Fibroblast of villous mesenchyme (primary cell): ENCODE data around the gene EPHA3. TPM values are rescaled to one million over a fixed set of nuclear protein-coding genes. Genes with fewer than 3 reads are reported as not detected.

Experiments
- DNase-seq: peaks from one replicate; pipeline ENCODE4 v3.0.0-alpha.2; 2010; ENCODE audit warnings: low read depth
- H3K4me3 ChIP-seq: 2 replicates; pipeline ENCODE4 v1.5.1; 2011; ENCODE audit warnings: low read depth, mild to moderate bottlenecking, low read length
- total RNA-seq: library from RNA; depleted of rRNA; stranded (reverse); fragments of >200 nt; gene quantifications from 2 replicates; pipeline ENCODE4 v1.2.3, GENCODE V29; 2012
- TF ChIP-seq, protein P1 (sequence below): IDR thresholded peaks from 2 replicates; pipeline ENCODE4 v1.5.1; 2012; ENCODE audit warnings: low read depth, mild to moderate bottlenecking, low read length; ENCODE audit not compliant: insufficient read depth

Gene EPHA3
- total RNA-seq, 1 donor = under 0.01 TPM

DNA sequence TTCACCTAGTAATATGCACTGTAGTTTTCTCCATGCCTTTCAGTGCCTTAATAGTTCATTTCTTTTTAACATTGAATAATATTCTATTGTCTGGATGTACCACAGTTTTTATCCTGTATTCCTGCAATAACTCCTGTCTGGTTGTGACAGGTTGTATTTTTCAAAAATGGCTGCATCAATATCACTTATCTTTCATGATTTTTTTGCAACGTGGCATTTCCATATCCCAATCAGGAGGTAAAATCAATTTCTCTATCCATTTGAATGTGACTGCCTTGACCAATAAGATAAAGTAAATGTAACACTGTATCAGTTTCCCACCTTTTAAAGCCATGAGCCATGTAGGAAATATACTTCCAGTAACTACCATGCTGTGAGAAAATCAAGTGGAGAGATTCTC is 27.5 kb upstream of the EPHA3 start:
- TF ChIP-seq, protein P1, sequence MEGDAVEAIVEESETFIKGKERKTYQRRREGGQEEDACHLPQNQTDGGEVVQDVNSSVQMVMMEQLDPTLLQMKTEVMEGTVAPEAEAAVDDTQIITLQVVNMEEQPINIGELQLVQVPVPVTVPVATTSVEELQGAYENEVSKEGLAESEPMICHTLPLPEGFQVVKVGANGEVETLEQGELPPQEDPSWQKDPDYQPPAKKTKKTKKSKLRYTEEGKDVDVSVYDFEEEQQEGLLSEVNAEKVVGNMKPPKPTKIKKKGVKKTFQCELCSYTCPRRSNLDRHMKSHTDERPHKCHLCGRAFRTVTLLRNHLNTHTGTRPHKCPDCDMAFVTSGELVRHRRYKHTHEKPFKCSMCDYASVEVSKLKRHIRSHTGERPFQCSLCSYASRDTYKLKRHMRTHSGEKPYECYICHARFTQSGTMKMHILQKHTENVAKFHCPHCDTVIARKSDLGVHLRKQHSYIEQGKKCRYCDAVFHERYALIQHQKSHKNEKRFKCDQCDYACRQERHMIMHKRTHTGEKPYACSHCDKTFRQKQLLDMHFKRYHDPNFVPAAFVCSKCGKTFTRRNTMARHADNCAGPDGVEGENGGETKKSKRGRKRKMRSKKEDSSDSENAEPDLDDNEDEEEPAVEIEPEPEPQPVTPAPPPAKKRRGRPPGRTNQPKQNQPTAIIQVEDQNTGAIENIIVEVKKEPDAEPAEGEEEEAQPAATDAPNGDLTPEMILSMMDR = no peak
- no peak overlapping the region for H3K4me3 ChIP-seq
- no peak for DNase-seq

DNA sequence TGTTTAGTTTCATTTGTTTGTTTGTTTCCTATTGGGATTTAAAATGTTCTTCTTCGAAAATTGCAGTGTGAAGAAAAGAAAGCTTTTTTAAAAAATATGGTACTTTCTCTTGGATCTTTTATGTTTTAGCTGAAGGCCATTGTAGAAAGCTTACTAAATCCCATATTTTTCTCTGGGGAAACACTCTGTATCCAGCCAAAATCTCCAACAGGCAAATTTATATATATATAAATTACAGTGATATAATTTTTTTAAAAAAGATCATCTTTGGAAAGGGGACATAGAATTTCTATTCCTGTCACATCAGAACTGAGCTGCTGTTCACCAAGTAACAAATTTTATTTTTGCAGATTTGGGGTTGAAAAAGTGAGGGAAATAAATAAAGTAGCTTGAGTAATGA is 19.6 kb upstream of the EPHA3 start:
- DNase-seq = no peak
- H3K4me3 ChIP-seq = no peak overlapping the region
- TF ChIP-seq, protein P1 = no peak

DNA sequence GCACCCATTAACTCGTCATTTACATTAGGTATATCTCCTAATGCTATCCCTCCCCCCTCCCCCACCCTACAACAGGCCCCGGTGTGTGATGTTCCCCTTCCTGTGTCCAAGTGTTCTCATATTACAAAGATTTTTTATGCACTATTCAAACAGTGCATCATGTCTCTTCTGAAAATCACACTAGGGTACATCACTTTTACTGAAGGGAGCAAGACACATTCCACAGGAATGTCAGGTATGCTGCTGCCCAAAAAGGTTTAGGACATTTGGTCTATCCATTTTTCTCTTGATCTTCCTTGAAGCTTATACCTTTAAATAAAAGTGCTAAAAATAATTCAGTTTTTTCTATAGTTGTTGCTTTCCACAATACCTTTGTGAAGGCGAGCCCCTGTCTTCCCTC is 9.2 kb upstream of the EPHA3 start:
- no peak for DNase-seq
- TF ChIP-seq, protein P1 = no peak
- H3K4me3 ChIP-seq = no peak overlapping the region

DNA sequence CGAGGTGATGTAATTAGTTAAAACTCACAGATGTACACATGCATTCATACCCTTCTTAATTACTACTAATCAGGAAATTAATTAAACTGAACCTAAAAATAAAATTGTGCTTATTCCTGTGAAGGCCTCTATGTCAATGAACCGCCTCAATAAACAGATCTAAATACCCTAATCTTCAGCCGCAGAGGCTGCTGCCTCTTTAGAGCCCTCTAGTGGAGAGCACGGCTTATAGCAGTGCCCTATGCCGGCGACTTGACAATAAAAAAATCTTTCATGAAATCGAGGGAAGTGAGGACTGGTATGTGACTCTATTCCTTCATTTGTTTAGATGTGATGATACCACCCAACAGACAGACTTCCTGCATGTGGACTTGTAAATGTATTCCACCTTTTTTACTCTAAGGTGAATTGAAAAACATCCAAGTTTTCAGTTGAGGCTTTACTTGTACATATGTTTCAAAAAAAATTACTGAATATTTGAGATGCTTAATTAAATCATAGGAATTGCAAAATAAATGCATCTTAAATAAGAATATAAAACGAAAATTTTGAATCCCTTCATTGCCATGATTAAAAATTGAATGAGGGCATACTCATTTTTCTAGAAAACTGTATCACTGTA is 8.3 kb upstream of the EPHA3 start:
- TF ChIP-seq, protein P1 = peak; percentile 98
- H3K4me3 ChIP-seq = no peak overlapping the region
- DNase-seq = peak; percentile 58

DNA sequence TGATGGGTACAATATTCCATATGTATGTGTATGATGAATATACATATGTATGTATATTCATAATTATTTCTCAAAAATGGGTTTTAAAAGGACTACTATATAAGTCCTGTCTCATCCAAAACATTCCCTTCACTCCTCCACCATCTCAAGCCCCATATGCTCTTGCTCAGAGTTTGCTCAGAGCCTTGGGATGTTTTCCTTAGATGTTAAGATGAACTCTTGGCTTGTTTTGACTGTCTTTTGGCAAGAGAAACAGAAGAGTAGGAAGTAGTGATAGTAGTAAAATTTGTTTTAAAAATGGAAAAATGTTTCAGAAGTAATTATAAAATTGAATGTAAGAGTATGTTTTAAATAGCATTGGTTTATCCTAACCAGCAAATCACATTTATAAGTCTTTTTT is 6.2 kb upstream of the EPHA3 start:
- TF ChIP-seq, protein P1 = no peak
- DNase-seq = no peak
- no peak overlapping the region for H3K4me3 ChIP-seq

DNA sequence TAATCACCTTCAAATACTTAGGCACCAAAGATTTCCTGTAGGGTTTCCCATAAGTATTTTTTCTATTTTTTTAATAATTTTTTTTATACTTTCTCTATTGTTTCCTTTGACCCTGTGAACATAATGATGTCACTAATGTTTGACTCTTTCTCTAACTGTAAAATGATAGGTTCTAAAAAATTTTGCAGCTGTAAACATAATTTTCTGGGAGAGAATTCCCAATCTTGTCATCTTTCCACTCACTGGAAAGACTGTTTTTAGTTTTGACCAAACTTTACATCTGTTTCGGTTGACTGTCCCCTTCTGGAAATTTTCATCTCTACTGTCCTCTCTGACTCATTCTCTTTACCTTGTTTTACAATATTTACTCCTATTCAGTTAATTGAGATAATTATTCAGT is 5.5 kb upstream of the EPHA3 start:
- TF ChIP-seq, protein P1 = no peak
- no peak for DNase-seq
- no peak overlapping the region for H3K4me3 ChIP-seq

DNA sequence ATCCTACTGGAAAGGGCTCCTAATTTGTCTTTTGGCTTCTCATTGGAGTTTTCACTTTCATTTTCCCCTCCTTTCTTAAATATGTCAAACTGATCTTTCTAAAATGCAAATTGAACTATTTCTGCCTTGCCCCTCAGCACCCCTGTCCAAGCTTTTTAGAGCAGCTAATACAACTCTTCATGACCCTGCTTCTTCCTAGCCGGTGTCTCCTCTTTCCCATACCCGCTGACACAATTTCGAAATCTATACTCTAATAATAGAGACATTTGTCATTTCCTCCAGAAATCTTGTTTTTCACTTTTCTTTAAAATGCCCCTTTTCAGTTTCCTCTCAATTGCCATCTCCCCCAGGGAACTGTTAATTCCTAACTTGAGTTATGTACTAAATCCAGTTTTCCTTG is 2.9 kb upstream of the EPHA3 start:
- no peak overlapping the region for H3K4me3 ChIP-seq
- TF ChIP-seq, protein P1 = no peak
- DNase-seq = no peak
